ENCODE measurements around the gene ZBTB39. TPM values are rescaled to one million over a fixed set of nuclear protein-coding genes. Genes with fewer than 3 reads are reported as not detected.

Gene ZBTB39
- total and polyA plus RNA-seq, 2 of the 8 experiments (the other 6 are each of a cell fraction or from before 2014, with no cell fraction given): 19.3 to 25.0 TPM

- Histone ChIP-seq H2AK5ac (ENCODE audit: low read depth, low read length) (no peak overlapping the region), H3K14ac (ENCODE audit: insufficient read length) (no peak overlapping the region), H3K79me1 (ENCODE audit: low read depth, low read length) (no peaks in the 10 kb centered on the region), H2BK12ac (ENCODE audit: low read depth, low read length) (no peak overlapping the region), H3K9me3 (ENCODE audit: insufficient read depth in 2 of 2, low read depth in 1 of 2, low read length in 1 of 2) (no peaks in the 10 kb centered on the region), H2BK15ac (ENCODE audit: low read length) (no peak overlapping the region), H3K4me1 (replicated peaks in 1 of 4; ENCODE audit: control insufficient read depth in 3 of 4, insufficient read depth in 4 of 4, low read length in 3 of 4) (no peaks in the 10 kb centered on the region), H2AFZ (ENCODE audit: low read length) (no peak overlapping the region), H3K56ac (replicated peaks; ENCODE audit: insufficient read length, low read depth, low read length) (no peak overlapping the region), H3K27ac (ENCODE audit: low read depth, low read length) (no peak overlapping the region), H3K23ac (ENCODE audit: insufficient read length) (no peak overlapping the region), H4K91ac (replicated peaks; ENCODE audit: insufficient read length, low read length) (no peak overlapping the region), H3K9ac (replicated peaks in 1 of 4; ENCODE audit: extremely low read depth in 1 of 4, low read depth in 3 of 4, low read length in 3 of 4) (no peak overlapping the region), H4K20me1 (replicated peaks in 1 of 2; ENCODE audit: control insufficient read depth in 1 of 2, insufficient read depth in 2 of 2, low read length in 2 of 2) (no peaks in the 10 kb centered on the region), H3K23me2 (ENCODE audit: low read depth, low read length) (no peaks in the 10 kb centered on the region), H3K4ac (replicated peaks; ENCODE audit: insufficient read length, low read depth, low read length) (no peak overlapping the region), H3K4me3 (ENCODE audit: extremely low read depth in 1 of 4, insufficient read depth in 2 of 4, low read depth in 3 of 4, low read length in 4 of 4) (no peak overlapping the region), H2BK5ac (ENCODE audit: low read depth, low read length) (no peak overlapping the region), H2BK120ac (replicated peaks; ENCODE audit: low read depth, low read length) (no peak overlapping the region), H3K18ac (ENCODE audit: extremely low read depth, low read length) (no peak overlapping the region; the same call in 1 of the 2 replicates), H2BK20ac (ENCODE audit: low read length) (no peak overlapping the region), H4K5ac (ENCODE audit: insufficient read length, low read depth, low read length) (no peak overlapping the region), H3K27me3 (replicated peaks in 1 of 4; ENCODE audit: control insufficient read depth in 3 of 4, extremely low read depth in 1 of 4, insufficient read depth in 3 of 4, low read length in 3 of 4) (no peaks in the 10 kb centered on the region), H3K4me2 (ENCODE audit: insufficient read depth in 1 of 2, low read depth in 2 of 2, low read length in 2 of 2) (no peak overlapping the region), H4K8ac (ENCODE audit: extremely low read depth, insufficient read depth, low read length) (no peak overlapping the region), H3K79me2 (ENCODE audit: control insufficient read depth in 1 of 2, insufficient read depth in 2 of 2, low read length in 2 of 2) (no peaks in the 10 kb centered on the region), H3K36me3 (ENCODE audit: control insufficient read depth in 2 of 4, insufficient read depth in 4 of 4, low read length in 3 of 4) (no peaks in the 10 kb centered on the region)
- ChIA-PET CTCF (ENCODE audit: partially characterized antibody) (interaction anchor here (1.1 to 1.4 kb wide), 3 partner anchors 8 to 166 kb away, joined by 3 to 9 read pairs (median 3); no protein-coding TSS in a partner anchor), POLR2A (ENCODE audit: partially characterized antibody) (interaction anchor here (1.0 kb wide), 1 partner anchor 26 kb away, joined by 4 read pairs; the partner anchor contains the start of gene ZBTB39)
- peak in 1 of 2 experiments; percentile 27 for DNase-seq (ENCODE audit: low read depth in 1 of 2, low spot score in 2 of 2)
- TF ChIP-seq CHD1 (IDR thresholded peaks at IDR 0.05; ENCODE audit: low read depth, low read length) (no peak), JUN (IDR thresholded peaks at IDR 0.05; ENCODE audit: low read depth, low read length) (no peak), KDM1A (IDR thresholded peaks at IDR 0.05; ENCODE audit: borderline replicate concordance, low read length) (no peak), RBBP5 (IDR thresholded peaks at IDR 0.05; ENCODE audit: borderline replicate concordance, low read depth, low read length) (no peak), TBP (IDR thresholded peaks at IDR 0.05; ENCODE audit: low read depth, low read length) (no peak), TAF1 (IDR thresholded peaks at IDR 0.05; ENCODE audit: low read depth, low read length) (no peak), SP1 (IDR thresholded peaks at IDR 0.05; ENCODE audit: low read depth, low read length) (no peak)
- FAIRE-seq: no peak
- 97% methylated on average over 3 of the region's 3 CpGs; no CpG with 5 or more reads in 1 of the 2 experiments for WGBS, 2 experiments (ENCODE audit: extremely low coverage in 1 of 2, insufficient coverage in 1 of 2, insufficient read length in 1 of 2, insufficient replicate concordance in 2 of 2, low coverage in 1 of 2, low lambda C conversion rate in 2 of 2, missing lambda C conversion rate in 1 of 2)
Measured at GRCh38 chr12:56979628-56980027, 26.7 kb downstream of the ZBTB39 start.

Data from H1 (cell line).